PFSK-1 (cell line): ENCODE data around the gene TLE2.

ENCODE experiments used
- FOXP2 ChIP-seq: optimal IDR thresholded peaks from 2 replicates; pipeline ENCODE3; 2011; ENCODE audit warnings: borderline replicate concordance, control low read depth, inconsistent platforms; ENCODE audit not compliant: insufficient read depth; ENCODE audit errors: extremely low read length, extremely low read depth
- POLR2AphosphoS5 ChIP-seq: IDR thresholded peaks from 2 replicates; pipeline ENCODE4 v1.6.1; 2012; ENCODE audit warnings: low read depth, mild to moderate bottlenecking, control low read depth, low read length, moderate library complexity
- SIN3A ChIP-seq: IDR thresholded peaks from 2 replicates; pipeline ENCODE4 v1.6.1; 2012; ENCODE audit warnings: mild to moderate bottlenecking, low read length, moderate library complexity, borderline replicate concordance; ENCODE audit not compliant: insufficient read depth
- TAF1 ChIP-seq: IDR thresholded peaks from 2 replicates; pipeline ENCODE4 v1.6.1; 2012; ENCODE audit warnings: low read length, control low read depth, borderline replicate concordance; ENCODE audit not compliant: insufficient read depth
- TF ChIP-seq, protein P1 (sequence below), 2 experiments: IDR thresholded peaks; 2 replicates each; pipeline versions ENCODE4 v1.6.1 to v1.8.0; 2011 to 2012; ENCODE audit warnings: low read depth in 2 of 2, low read length in 2 of 2, control low read depth in 1 of 2, inconsistent platforms in 1 of 2, mild to moderate bottlenecking in 1 of 2, moderate library complexity in 1 of 2; ENCODE audit not compliant: insufficient read depth in 1 of 2

DNA sequence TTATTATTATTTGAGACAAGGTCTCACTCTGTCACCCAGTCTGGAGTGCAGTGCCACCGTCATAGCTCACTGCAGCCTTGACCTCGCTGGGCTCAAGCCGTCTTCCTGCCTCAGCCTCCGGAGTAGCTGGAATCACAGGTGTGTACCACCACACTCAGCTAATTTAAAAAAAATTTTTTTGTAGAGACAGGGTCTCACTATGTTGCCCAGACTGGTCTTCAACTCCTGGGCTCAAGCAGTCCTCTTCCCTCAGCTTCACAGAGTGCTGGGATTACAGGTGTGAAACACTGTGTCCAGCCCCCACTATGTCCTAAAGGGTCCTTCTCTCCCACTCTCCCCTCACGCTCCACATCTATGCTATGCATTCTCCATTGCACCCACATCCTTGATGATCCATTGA, 9.1 kb upstream of the TLE2 start:
- no peak for TF ChIP-seq POLR2AphosphoS5
- TF ChIP-seq, protein P1, sequence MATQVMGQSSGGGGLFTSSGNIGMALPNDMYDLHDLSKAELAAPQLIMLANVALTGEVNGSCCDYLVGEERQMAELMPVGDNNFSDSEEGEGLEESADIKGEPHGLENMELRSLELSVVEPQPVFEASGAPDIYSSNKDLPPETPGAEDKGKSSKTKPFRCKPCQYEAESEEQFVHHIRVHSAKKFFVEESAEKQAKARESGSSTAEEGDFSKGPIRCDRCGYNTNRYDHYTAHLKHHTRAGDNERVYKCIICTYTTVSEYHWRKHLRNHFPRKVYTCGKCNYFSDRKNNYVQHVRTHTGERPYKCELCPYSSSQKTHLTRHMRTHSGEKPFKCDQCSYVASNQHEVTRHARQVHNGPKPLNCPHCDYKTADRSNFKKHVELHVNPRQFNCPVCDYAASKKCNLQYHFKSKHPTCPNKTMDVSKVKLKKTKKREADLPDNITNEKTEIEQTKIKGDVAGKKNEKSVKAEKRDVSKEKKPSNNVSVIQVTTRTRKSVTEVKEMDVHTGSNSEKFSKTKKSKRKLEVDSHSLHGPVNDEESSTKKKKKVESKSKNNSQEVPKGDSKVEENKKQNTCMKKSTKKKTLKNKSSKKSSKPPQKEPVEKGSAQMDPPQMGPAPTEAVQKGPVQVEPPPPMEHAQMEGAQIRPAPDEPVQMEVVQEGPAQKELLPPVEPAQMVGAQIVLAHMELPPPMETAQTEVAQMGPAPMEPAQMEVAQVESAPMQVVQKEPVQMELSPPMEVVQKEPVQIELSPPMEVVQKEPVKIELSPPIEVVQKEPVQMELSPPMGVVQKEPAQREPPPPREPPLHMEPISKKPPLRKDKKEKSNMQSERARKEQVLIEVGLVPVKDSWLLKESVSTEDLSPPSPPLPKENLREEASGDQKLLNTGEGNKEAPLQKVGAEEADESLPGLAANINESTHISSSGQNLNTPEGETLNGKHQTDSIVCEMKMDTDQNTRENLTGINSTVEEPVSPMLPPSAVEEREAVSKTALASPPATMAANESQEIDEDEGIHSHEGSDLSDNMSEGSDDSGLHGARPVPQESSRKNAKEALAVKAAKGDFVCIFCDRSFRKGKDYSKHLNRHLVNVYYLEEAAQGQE (IDR thresholded peaks at IDR 0.05; ENCODE audit: insufficient read depth in 1 of 2, low read depth in 2 of 2, low read length in 2 of 2): no peak
- no peak for TF ChIP-seq TAF1
- no peak for TF ChIP-seq SIN3A
- TF ChIP-seq FOXP2: no peak
